GM11168 (cell line): Measurements from ENCODE around the gene ZCCHC14.
"Not testable (repeated sequence)": the region's sequence is repeated elsewhere in the genome, so short reads cannot be mapped to it uniquely, and the experiment has no call there.

ENCODE experiments used
- in situ Hi-C: fragments of 300-500 bp; cut with MboI; formaldehyde crosslinking; loops from one replicate; pipeline ENCODE4 v1.12.0; 2022; ENCODE audit warnings: low sequenced_read_pairs; ENCODE audit not compliant: unreplicated experiment

The ZCCHC14 gene

DNA sequence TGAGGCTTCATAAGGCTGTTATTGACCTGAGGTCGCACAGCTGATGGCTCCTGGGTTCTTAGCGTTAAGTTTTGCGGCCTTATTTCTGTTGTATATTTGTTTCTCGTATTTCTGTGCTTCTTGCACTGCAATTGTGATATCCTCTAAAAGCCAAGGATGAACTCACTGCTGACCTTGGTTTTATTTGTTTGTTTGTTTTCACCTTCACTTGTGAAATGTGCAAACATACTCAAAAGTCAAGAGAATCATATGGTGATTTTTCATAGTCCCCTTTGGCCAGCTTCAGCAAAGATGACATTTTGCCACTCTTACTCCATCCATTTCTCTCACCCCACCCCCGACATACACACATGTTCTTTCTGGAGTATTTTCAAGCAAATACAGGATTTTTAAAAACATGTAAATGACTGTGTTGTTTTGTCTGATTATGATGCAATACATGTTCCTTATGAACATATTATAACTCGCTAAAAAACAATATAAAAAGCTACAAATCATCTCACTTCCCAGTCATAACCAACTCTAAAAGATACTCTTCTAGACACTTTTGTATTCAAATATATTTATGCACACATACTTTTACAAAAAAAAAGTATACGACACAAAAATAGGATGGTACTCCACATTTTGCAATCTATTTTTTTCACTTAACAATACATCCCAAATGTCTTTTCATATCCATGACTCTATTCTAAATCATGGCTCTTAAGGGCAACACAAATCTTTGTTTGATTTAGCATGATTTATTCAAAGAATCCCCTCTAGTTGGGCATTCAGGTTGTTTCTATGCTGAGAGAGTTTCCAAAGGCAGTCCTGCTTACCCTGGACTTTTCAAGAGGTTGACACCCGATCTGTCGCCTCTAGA, 5.7 kb upstream of the ZCCHC14 start:
- in situ Hi-C loops, result no loop called here

GRCh38 chr16:87497767-87498290, 5.0 kb upstream of the ZCCHC14 start:
- in situ Hi-C loops, result not testable (repeated sequence)

- in situ Hi-C loops, result not testable (repeated sequence)
Measured at GRCh38 chr16:87497023-87497766, 4.4 kb upstream of the ZCCHC14 start.

GRCh38 chr16:87496447-87496801, 3.6 kb upstream of the ZCCHC14 start:
- in situ Hi-C loops, result no loop called here

- in situ Hi-C loops, result no loop called here
Measured at GRCh38 chr16:87495578-87496446, 3.0 kb upstream of the ZCCHC14 start.

DNA sequence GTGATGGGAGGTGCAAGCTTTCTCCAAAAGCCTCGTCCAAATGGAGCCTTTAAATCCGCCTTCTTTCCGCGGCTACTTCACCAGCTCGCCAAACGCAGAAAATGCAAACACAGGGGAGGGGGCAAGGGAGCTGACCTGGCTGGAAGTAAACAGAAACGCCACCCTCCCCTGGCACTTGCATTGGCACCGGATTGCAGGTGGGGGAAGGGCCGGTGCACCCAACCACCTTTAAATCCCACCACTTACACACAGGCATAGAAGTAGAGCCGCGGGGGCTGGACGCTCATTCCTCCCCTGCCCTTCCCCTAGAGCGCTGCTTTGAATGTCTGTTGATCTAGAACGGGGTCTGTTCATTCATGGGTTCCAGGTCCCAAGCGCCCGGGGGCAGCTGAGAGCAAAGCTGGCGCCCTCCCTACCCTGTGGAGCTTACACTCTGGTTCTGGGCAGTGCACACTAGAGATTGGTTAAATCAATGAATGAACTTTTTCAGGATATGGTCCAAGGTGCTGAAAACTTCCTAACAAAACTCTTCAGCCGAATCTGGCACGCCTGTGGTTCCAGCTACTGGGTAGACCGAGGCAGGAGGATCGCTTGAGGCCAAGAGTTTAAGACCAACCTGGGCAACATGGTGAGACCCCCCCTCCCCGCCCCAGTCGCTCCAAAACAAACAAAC, 920 bp upstream of the ZCCHC14 start:
- in situ Hi-C loops, result no loop called here

DNA sequence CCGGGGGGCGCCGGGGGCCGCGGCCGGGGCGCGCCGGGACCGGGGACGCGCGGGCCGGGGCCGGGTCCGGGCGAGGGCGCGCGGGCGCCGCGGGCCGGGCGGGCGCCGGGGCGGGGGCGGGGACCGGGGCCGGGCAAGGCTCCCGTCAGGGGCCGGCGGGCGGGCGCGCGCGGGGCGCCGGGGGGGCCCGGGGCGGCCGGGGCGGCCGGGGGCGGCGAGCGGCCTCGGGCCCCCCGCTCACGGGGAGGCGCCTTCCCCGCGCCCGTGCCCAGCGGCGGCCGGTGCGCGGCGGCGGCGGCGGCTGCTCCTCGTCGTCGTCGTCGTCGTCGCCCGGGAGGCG, 563 bp downstream of the ZCCHC14 start:
- in situ Hi-C loops, result no loop called here

- in situ Hi-C loops, result no loop called here
Measured at GRCh38 chr16:87491522-87492290, 1.1 kb downstream of the ZCCHC14 start.

DNA sequence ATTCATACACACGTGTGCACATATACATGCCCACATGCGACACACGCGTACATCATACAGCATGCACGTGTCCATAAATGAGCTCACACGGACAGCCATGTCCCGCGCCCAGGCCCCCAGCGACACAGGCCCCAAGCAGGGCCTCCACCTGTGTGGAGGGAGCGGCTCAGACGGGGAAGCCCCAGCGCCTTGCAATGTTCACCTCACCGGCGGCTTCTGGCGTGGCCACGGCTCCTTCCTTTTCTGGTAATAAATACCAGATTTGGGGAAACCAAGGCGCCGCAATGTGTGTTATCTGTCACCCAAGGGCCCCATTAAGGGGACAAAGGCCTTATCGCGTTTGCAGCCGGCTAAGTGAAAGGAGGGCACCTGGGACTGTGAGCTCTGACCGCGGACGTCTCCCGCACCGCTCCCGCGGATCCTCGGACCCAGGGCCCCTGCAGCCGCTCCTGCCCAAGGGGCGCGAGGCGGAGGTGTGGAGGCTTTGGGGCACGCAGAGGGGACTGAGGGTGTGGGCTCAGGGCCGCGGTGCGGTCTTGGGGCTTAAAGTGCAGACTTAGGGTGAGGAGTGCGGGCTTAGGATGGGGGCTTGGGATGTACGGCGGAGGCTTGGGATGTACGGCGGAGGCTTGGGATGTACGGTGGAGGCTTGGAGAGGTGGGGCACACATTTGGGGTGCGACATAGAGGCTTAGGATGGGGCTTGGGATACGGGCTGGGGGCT, 1.9 kb downstream of the ZCCHC14 start:
- in situ Hi-C loops, result not testable (repeated sequence)

DNA sequence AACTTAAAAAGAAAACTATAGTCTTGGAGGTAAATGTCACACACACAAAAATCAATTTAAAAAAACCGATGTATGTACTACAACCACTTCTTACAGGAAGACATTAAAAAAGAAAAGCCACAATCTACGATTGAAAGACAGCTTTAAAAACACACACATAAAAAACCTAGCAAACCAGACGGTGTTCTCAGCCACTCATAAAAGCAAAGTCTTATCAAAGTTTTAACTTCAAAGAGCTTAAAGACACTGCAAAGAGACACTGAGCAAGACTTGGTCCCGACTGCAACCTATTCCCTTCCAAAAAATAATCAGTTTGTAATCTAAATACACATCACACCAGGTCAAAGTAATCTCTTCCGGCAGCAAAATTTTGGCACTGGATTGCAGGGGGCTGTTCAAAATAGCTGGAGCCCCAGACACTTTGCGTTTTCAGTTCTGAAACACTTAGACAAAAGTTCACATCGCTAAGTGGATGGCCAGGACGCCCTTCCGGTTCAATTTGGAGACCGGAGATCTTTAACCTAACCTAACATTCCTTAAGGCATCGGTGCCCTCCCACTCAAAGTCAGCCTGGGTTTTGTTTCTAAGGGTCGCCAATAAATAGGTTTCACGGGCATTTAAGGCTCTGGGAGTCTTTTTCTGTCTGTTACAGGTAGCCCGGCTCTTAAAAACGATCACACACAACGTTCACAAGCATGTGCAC, 2.6 kb downstream of the ZCCHC14 start:
- in situ Hi-C loops, result no loop called here

GRCh38 chr16:87489434-87490045, 3.3 kb downstream of the ZCCHC14 start:
- in situ Hi-C loops, result no loop called here

DNA sequence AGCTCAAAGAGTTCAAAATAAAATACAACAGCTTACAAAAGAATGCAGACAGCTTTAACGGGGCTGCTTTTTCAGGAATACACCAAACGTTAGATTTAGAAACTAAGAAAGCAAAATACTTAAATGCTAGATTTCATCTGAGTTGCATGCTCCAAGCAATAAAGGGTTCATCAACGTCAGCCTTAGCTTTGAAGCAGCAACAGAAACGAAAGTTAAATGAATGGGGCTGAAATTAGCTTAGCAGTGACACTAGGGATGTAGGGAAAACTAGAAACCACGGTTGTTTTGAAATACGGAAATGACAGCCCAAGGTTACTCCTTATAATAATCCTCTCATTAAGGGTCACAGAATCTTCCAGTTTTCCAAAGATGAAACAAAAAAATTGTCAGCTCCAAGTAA, 3.9 kb downstream of the ZCCHC14 start:
- in situ Hi-C loops, result not testable (repeated sequence)

GRCh38 chr16:87487361-87487924, 5.4 kb downstream of the ZCCHC14 start:
- in situ Hi-C loops, result no loop called here

DNA sequence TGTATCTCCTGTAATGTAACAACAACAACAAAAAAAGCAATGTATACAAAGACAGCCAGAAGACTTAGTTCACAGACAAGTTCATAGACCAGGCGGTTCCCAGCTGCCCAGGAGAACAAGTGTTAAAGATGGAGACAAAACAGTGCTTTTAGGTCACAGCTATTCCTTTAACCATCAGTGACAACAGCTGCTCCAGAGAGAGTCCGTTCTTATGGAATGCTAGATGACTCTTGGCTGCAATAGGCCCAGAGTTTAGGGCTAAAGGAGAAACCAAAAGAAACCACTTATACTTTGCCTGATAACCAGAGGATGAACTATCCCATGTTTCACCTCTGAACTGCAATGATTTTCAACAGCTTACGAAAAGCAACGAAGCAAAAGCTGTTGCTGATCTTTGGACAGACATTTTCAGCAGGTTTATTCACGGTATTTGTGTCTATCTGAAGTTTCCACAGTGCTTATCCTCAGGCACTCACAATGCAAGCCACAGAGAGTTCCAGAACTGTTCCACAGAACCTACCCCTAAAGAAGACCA, 6.0 kb downstream of the ZCCHC14 start:
- in situ Hi-C loops, result no loop called here

GRCh38 chr16:87486282-87486681, 6.5 kb downstream of the ZCCHC14 start:
- in situ Hi-C loops, result no loop called here

DNA sequence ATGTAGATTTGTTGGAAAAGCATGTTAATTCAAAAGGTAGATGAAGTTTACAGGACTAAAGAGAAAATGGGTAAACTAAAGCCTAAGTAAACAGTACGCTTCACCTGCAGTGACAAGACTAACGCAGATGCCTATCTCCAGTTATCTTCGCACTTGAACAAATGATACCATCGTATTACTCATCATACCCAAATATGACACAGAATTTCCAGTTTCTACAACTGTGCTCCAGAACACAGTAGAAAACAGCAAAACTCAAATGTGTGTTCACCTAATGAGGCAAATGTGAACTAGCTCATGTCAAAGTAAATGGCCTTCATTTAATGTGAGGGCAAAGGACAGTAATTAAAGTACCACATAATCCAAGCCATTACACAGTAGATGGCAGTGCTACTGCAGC, 7.0 kb downstream of the ZCCHC14 start:
- in situ Hi-C loops, result not testable (repeated sequence)
